HEK293 (cell line): Measurements from ENCODE around the gene TP53BP1.

Experiments
- KLF1 ChIP-seq: fragments of 450-650 bp; formaldehyde crosslinking; IDR thresholded peaks from 2 replicates; pipeline ENCODE4 v1.5.1; 2016; ENCODE audit warnings: missing biosample characterization, missing genetic modification characterization
- KLF9 ChIP-seq: fragments of 450-650 bp; formaldehyde crosslinking; IDR thresholded peaks from 2 replicates; pipeline ENCODE4 v1.5.1; 2016; ENCODE audit warnings: missing biosample characterization, missing genetic modification characterization, low read depth
- ZIC2 ChIP-seq: fragments of 450-650 bp; formaldehyde crosslinking; IDR thresholded peaks from 2 replicates; pipeline ENCODE4 v1.5.1; 2016; ENCODE audit warnings: missing biosample characterization, missing genetic modification characterization
- ZNF114 ChIP-seq: fragments of 450-650 bp; formaldehyde crosslinking; IDR thresholded peaks from 2 replicates; pipeline ENCODE4 v1.5.0; 2017; ENCODE audit warnings: missing biosample characterization, missing genetic modification characterization
- ZNF37A ChIP-seq: fragments of 450-650 bp; IDR thresholded peaks from 2 replicates; pipeline ENCODE4 v1.5.1; 2018; ENCODE audit warnings: missing biosample characterization, missing genetic modification characterization
- ZNF658 ChIP-seq: fragments of 450-650 bp; formaldehyde crosslinking; IDR thresholded peaks from 2 replicates; pipeline ENCODE4; 2016; ENCODE audit warnings: missing biosample characterization, missing genetic modification characterization
- ZNF76 ChIP-seq: fragments of 450-650 bp; formaldehyde crosslinking; IDR thresholded peaks from 2 replicates; pipeline ENCODE4; 2016; ENCODE audit warnings: low read depth, missing biosample characterization, missing genetic modification characterization, borderline replicate concordance
- ZNF777 ChIP-seq: fragments of 450-650 bp; formaldehyde crosslinking; IDR thresholded peaks from 2 replicates; pipeline ENCODE4 v1.5.1; 2017; ENCODE audit warnings: missing biosample characterization, missing genetic modification characterization, borderline replicate concordance
- TF ChIP-seq, protein P1 (sequence below): fragments of 450-650 bp; formaldehyde crosslinking; IDR thresholded peaks from 2 replicates; pipeline ENCODE4 v1.5.1; 2016; ENCODE audit warnings: missing biosample characterization, missing genetic modification characterization
- TF ChIP-seq, protein P2 (sequence below): fragments of 450-650 bp; formaldehyde crosslinking; IDR thresholded peaks from 2 replicates; pipeline ENCODE4 v1.5.1; 2016; ENCODE audit warnings: missing biosample characterization, missing genetic modification characterization, low read depth
- TF ChIP-seq, protein P3 (sequence below): fragments of 450-650 bp; formaldehyde crosslinking; IDR thresholded peaks from 2 replicates; pipeline ENCODE4 v1.5.1; 2016; ENCODE audit warnings: missing biosample characterization, missing genetic modification characterization

DNA sequence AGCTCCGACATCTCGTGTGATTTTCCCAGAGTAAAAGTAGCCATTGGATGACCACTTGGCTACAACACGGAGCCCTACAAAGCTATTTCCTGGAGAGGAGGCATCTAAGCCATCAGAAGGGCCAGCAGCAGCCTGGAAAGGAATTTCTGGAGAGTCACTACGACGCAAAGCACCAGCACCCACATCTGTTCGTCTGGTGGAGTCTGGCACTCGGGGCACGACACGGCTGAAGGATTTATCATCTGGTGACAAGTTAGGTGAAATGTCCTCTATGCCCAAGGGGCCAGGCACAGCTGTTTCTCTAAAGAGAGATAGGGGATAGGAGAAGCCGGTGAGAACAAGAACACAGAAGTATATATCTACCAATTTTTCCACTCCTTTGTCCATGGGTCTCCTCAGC lies 72.5 kb downstream of the TP53BP1 start:
- TF ChIP-seq ZNF777 (tag by site-specific recombination) (no peak), KLF9 (no peak), ZNF114 (tag by site-specific recombination) (no peak), ZNF76 (tag by site-specific recombination) (no peak), KLF1 (no peak), ZNF658 (tag by site-specific recombination) (no peak), ZNF37A (tag by site-specific recombination) (no peak), ZIC2 (no peak)
- TF ChIP-seq, protein P1, sequence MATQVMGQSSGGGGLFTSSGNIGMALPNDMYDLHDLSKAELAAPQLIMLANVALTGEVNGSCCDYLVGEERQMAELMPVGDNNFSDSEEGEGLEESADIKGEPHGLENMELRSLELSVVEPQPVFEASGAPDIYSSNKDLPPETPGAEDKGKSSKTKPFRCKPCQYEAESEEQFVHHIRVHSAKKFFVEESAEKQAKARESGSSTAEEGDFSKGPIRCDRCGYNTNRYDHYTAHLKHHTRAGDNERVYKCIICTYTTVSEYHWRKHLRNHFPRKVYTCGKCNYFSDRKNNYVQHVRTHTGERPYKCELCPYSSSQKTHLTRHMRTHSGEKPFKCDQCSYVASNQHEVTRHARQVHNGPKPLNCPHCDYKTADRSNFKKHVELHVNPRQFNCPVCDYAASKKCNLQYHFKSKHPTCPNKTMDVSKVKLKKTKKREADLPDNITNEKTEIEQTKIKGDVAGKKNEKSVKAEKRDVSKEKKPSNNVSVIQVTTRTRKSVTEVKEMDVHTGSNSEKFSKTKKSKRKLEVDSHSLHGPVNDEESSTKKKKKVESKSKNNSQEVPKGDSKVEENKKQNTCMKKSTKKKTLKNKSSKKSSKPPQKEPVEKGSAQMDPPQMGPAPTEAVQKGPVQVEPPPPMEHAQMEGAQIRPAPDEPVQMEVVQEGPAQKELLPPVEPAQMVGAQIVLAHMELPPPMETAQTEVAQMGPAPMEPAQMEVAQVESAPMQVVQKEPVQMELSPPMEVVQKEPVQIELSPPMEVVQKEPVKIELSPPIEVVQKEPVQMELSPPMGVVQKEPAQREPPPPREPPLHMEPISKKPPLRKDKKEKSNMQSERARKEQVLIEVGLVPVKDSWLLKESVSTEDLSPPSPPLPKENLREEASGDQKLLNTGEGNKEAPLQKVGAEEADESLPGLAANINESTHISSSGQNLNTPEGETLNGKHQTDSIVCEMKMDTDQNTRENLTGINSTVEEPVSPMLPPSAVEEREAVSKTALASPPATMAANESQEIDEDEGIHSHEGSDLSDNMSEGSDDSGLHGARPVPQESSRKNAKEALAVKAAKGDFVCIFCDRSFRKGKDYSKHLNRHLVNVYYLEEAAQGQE (tag by site-specific recombination), result no peak
- TF ChIP-seq, protein P2, sequence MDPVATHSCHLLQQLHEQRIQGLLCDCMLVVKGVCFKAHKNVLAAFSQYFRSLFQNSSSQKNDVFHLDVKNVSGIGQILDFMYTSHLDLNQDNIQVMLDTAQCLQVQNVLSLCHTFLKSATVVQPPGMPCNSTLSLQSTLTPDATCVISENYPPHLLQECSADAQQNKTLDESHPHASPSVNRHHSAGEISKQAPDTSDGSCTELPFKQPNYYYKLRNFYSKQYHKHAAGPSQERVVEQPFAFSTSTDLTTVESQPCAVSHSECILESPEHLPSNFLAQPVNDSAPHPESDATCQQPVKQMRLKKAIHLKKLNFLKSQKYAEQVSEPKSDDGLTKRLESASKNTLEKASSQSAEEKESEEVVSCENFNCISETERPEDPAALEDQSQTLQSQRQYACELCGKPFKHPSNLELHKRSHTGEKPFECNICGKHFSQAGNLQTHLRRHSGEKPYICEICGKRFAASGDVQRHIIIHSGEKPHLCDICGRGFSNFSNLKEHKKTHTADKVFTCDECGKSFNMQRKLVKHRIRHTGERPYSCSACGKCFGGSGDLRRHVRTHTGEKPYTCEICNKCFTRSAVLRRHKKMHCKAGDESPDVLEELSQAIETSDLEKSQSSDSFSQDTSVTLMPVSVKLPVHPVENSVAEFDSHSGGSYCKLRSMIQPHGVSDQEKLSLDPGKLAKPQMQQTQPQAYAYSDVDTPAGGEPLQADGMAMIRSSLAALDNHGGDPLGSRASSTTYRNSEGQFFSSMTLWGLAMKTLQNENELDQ (tag by site-specific recombination), result no peak
- TF ChIP-seq, protein P3, sequence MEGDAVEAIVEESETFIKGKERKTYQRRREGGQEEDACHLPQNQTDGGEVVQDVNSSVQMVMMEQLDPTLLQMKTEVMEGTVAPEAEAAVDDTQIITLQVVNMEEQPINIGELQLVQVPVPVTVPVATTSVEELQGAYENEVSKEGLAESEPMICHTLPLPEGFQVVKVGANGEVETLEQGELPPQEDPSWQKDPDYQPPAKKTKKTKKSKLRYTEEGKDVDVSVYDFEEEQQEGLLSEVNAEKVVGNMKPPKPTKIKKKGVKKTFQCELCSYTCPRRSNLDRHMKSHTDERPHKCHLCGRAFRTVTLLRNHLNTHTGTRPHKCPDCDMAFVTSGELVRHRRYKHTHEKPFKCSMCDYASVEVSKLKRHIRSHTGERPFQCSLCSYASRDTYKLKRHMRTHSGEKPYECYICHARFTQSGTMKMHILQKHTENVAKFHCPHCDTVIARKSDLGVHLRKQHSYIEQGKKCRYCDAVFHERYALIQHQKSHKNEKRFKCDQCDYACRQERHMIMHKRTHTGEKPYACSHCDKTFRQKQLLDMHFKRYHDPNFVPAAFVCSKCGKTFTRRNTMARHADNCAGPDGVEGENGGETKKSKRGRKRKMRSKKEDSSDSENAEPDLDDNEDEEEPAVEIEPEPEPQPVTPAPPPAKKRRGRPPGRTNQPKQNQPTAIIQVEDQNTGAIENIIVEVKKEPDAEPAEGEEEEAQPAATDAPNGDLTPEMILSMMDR (tag by site-specific recombination), result no peak
